GM12878 (cell line): ENCODE data around the gene CTIF. TPM values are rescaled to one million over a fixed set of nuclear protein-coding genes. Genes with fewer than 3 reads are reported as not detected.

Experiments used
- BACH1 ChIP-seq: fragments of 450-650 bp; IDR thresholded peaks from 2 replicates; pipeline ENCODE4 v1.6.1; 2017; ENCODE audit warnings: mild to moderate bottlenecking, borderline replicate concordance
- CBX3 ChIP-seq: fragments of 200-600 bp; sonication (generic); IDR thresholded peaks from 2 replicates; pipeline ENCODE4 v1.6.1; 2016; ENCODE audit warnings: low read depth, borderline replicate concordance
- CHD2 ChIP-seq: IDR thresholded peaks from 2 replicates; pipeline ENCODE4 v1.6.1; 2011; ENCODE audit warnings: low read depth, low read length, improper control_type of control experiment, borderline replicate concordance
- CREB1 ChIP-seq: IDR thresholded peaks from 2 replicates; pipeline ENCODE4 v1.6.1; 2012; ENCODE audit warnings: low read depth, mild to moderate bottlenecking, inconsistent platforms
- HDGF ChIP-seq: fragments of 450-650 bp; IDR thresholded peaks from 2 replicates; pipeline ENCODE4 v1.6.1; 2016; ENCODE audit warnings: antibody characterized with exemption
- IKZF1 ChIP-seq: fragments of 450-650 bp; conservative IDR thresholded peaks from 2 replicates; pipeline ENCODE4 v1.6.1; 2017; ENCODE audit warnings: antibody characterized with exemption, mild to moderate bottlenecking
- LARP7 ChIP-seq: fragments of 450-650 bp; IDR thresholded peaks from 2 replicates; pipeline ENCODE4 v1.6.1; 2017; ENCODE audit warnings: mild to moderate bottlenecking
- MXI1 ChIP-seq: fragments of 150-350 bp; IDR thresholded peaks from 2 replicates; pipeline ENCODE4 v1.6.1; 2011; ENCODE audit warnings: low read depth, mild to moderate bottlenecking, inconsistent platforms, low read length, improper control_type of control experiment
- NRF1 ChIP-seq: conservative IDR thresholded peaks from 2 replicates; pipeline ENCODE4 v1.6.1; 2011; ENCODE audit warnings: mild to moderate bottlenecking, low read depth, low read length, improper control_type of control experiment
- PAX5 ChIP-seq: IDR thresholded peaks from 2 replicates; pipeline ENCODE4 v1.6.1; 2011; ENCODE audit warnings: low read depth, low read length, borderline replicate concordance
- RAD21 ChIP-seq: IDR thresholded peaks from 2 replicates; pipeline ENCODE4 v1.6.1; 2011; ENCODE audit warnings: mild to moderate bottlenecking, low read depth, low read length, moderate library complexity; ENCODE audit not compliant: insufficient read depth
- SMC3 ChIP-seq: IDR thresholded peaks from 2 replicates; pipeline ENCODE4 v1.6.1; 2011; ENCODE audit warnings: low read length, improper control_type of control experiment, borderline replicate concordance
- SUZ12 ChIP-seq: fragments of 200-600 bp; sonication (generic); IDR thresholded peaks from one replicate; pipeline ENCODE4 v1.6.1; 2018; ENCODE audit warnings: antibody characterized with exemption, mild to moderate bottlenecking; ENCODE audit not compliant: unreplicated experiment
- TCF3 ChIP-seq: IDR thresholded peaks from 2 replicates; pipeline ENCODE4 v1.6.1; 2012; ENCODE audit warnings: low read depth, mild to moderate bottlenecking, low read length, borderline replicate concordance; ENCODE audit not compliant: insufficient read depth
- ZBTB4 ChIP-seq: fragments of 450-650 bp; formaldehyde crosslinking; IDR thresholded peaks from 2 replicates; pipeline ENCODE4 v1.4.0; 2022; ENCODE audit warnings: mild to moderate bottlenecking, moderate library complexity
- ZNF274 ChIP-seq: IDR thresholded peaks from one replicate; pipeline ENCODE4 v1.8.0; 2011; ENCODE audit not compliant: insufficient read length, insufficient read depth
- ZNF622 ChIP-seq: fragments of 450-650 bp; IDR thresholded peaks from 2 replicates; pipeline ENCODE4 v1.6.1; 2017; ENCODE audit warnings: mild to moderate bottlenecking, inconsistent platforms
- polyA plus RNA-seq, 11 experiments: library from polyadenylated mRNA; depleted of rRNA in 4 of 11; unstranded in 6 of 11; stranded (reverse) in 5 of 11; fragments of >200 nt; fragmentation: Nextera tagmentation in 4 of 11; fragmentation: Illumina TruSeq in 1 of 11; extraction: Ambion mirVana in 4 of 11; extraction: Trizol in 1 of 11; gene quantifications; 1 replicate in 1 of 11; 2 replicates in 10 of 11; pipeline versions ENCODE4 v1.2.1 to v1.2.3, GENCODE V29; 2011 to 2016; ENCODE audit warnings: inconsistent platforms in 2 of 11, missing spikeins in 2 of 11, low read depth in 1 of 11
- total RNA-seq, 4 experiments: library from RNA; depleted of rRNA in 3 of 4; stranded (reverse); fragments of >200 nt in 3 of 4; fragmentation: Illumina TruSeq in 1 of 4; extraction: Trizol in 1 of 4; gene quantifications; 2 replicates each; pipeline versions ENCODE4 v1.2.1 to v1.2.3, GENCODE V29; 2013 to 2021
- TF ChIP-seq, protein P1 (sequence below): fragments of 450-650 bp; IDR thresholded peaks from 2 replicates; pipeline ENCODE4 v1.6.1; 2018; ENCODE audit warnings: mild to moderate bottlenecking, low read depth, moderate library complexity; ENCODE audit not compliant: partially characterized antibody
- TF ChIP-seq, protein P2 (sequence below): fragments of 450-650 bp; IDR thresholded peaks from 2 replicates; pipeline ENCODE4 v1.6.1; 2016; ENCODE audit warnings: mild to moderate bottlenecking, moderate library complexity, borderline replicate concordance
- TF ChIP-seq, protein P3 (sequence below): IDR thresholded peaks from 2 replicates; pipeline ENCODE4 v1.6.1; 2011; ENCODE audit warnings: mild to moderate bottlenecking, low read depth, low read length, moderate library complexity; ENCODE audit not compliant: insufficient replicate concordance

The CTIF gene
- total and polyA plus RNA-seq, 10 of the 15 experiments (the other 5 are each of a cell fraction or from before 2014, with no cell fraction given), result 0.06 to 11.6 (median 2.5) TPM

DNA sequence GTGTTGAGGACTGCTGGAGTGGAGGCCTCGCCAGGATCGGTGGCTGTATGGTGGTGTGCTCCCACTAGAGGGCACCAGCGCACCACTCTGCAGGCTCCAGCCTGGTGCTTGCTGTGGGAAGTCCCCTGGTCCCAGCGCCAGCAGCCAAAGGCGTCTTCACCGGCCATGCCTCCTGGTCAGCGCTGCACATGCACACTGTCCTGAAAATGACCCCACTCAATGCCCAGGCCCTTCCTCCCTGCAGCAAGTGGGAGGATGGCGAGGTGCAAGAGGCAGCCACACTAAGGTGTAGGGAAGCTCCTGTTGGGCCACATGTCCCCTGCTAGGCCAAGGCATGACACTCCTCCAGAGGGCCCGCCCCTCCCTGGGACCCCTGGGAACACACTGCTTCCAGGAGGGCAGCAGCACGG is 136.5 kb downstream of the CTIF start (continued):
- TF ChIP-seq, protein P1, sequence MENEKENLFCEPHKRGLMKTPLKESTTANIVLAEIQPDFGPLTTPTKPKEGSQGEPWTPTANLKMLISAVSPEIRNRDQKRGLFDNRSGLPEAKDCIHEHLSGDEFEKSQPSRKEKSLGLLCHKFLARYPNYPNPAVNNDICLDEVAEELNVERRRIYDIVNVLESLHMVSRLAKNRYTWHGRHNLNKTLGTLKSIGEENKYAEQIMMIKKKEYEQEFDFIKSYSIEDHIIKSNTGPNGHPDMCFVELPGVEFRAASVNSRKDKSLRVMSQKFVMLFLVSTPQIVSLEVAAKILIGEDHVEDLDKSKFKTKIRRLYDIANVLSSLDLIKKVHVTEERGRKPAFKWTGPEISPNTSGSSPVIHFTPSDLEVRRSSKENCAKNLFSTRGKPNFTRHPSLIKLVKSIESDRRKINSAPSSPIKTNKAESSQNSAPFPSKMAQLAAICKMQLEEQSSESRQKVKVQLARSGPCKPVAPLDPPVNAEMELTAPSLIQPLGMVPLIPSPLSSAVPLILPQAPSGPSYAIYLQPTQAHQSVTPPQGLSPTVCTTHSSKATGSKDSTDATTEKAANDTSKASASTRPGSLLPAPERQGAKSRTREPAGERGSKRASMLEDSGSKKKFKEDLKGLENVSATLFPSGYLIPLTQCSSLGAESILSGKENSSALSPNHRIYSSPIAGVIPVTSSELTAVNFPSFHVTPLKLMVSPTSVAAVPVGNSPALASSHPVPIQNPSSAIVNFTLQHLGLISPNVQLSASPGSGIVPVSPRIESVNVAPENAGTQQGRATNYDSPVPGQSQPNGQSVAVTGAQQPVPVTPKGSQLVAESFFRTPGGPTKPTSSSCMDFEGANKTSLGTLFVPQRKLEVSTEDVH, result no peak
- TF ChIP-seq CBX3, result no peak
- peak; percentile 86 for TF ChIP-seq RAD21
- peak; percentile 17; the same call in 1 of the 2 replicates for TF ChIP-seq PAX5
- no peak for TF ChIP-seq SUZ12
- TF ChIP-seq BACH1, result no peak
- peak; percentile 57; the same call in 1 of the 2 replicates for TF ChIP-seq IKZF1
- no peak; the same call in 1 of the 2 replicates for TF ChIP-seq NRF1
- TF ChIP-seq CREB1, result no peak
- TF ChIP-seq CHD2, result peak; percentile 48; the same call in 1 of the 2 replicates
- no peak for TF ChIP-seq ZBTB4 (CRISPR knock-in tag)
- TF ChIP-seq MXI1, result peak; percentile 30; the same call in 1 of the 2 replicates
- TF ChIP-seq, protein P2, sequence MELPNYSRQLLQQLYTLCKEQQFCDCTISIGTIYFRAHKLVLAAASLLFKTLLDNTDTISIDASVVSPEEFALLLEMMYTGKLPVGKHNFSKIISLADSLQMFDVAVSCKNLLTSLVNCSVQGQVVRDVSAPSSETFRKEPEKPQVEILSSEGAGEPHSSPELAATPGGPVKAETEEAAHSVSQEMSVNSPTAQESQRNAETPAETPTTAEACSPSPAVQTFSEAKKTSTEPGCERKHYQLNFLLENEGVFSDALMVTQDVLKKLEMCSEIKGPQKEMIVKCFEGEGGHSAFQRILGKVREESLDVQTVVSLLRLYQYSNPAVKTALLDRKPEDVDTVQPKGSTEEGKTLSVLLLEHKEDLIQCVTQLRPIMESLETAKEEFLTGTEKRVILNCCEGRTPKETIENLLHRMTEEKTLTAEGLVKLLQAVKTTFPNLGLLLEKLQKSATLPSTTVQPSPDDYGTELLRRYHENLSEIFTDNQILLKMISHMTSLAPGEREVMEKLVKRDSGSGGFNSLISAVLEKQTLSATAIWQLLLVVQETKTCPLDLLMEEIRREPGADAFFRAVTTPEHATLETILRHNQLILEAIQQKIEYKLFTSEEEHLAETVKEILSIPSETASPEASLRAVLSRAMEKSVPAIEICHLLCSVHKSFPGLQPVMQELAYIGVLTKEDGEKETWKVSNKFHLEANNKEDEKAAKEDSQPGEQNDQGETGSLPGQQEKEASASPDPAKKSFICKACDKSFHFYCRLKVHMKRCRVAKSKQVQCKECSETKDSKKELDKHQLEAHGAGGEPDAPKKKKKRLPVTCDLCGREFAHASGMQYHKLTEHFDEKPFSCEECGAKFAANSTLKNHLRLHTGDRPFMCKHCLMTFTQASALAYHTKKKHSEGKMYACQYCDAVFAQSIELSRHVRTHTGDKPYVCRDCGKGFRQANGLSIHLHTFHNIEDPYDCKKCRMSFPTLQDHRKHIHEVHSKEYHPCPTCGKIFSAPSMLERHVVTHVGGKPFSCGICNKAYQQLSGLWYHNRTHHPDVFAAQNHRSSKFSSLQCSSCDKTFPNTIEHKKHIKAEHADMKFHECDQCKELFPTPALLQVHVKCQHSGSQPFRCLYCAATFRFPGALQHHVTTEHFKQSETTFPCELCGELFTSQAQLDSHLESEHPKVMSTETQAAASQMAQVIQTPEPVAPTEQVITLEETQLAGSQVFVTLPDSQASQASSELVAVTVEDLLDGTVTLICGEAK, result no peak
- TF ChIP-seq ZNF274, result no peak
- no peak for TF ChIP-seq ZNF622
- peak; percentile 95 for TF ChIP-seq SMC3
- TF ChIP-seq TCF3, result no peak
- TF ChIP-seq LARP7, result peak; percentile 55; the same call in 1 of the 2 replicates
- peak; percentile 71; the same call in 1 of the 2 replicates for TF ChIP-seq HDGF
- TF ChIP-seq, protein P3, sequence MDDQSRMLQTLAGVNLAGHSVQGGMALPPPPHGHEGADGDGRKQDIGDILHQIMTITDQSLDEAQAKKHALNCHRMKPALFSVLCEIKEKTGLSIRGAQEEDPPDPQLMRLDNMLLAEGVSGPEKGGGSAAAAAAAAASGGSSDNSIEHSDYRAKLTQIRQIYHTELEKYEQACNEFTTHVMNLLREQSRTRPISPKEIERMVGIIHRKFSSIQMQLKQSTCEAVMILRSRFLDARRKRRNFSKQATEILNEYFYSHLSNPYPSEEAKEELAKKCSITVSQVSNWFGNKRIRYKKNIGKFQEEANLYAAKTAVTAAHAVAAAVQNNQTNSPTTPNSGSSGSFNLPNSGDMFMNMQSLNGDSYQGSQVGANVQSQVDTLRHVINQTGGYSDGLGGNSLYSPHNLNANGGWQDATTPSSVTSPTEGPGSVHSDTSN, result no peak
